Measurements from ENCODE around the gene ITK. TPM values are rescaled to one million over a fixed set of nuclear protein-coding genes. Genes with fewer than 3 reads are reported as not detected.

Gene ITK
- total RNA-seq, 4 donors from 2014 or later: 0.78 to 5.2 (median 2.1) TPM

DNA sequence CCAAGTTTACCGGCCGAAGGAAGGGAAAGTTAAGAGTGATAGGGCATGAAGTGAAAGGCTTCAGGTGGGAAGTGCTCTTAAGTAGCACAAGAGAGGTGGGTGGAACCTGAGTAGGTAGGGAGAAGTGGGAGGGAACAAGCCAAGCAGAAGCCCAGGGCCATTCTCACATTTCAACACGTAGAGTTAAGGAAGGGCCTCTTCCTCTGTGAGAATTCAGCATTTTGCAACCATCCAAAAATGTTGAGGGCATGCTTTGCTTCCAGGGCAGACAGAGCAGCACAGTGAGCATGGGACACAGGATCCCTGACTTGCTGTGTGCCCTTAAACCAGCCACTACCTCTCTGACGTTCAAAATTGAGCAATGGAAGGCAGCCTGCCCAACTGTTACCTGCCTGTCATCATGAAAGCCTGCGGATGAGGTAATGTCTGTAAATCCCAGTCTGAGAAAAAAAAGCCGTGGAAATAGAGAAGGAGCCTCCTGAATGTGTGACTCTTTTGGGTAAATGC lies 88.6 kb downstream of the ITK start:
- H3K4me3 ChIP-seq (ENCODE audit: low read depth, poor library complexity, severe bottlenecking): no peak overlapping the region
- no peak for TF ChIP-seq POLR2A (IDR thresholded peaks at IDR 0.05)
- TF ChIP-seq, protein P1, sequence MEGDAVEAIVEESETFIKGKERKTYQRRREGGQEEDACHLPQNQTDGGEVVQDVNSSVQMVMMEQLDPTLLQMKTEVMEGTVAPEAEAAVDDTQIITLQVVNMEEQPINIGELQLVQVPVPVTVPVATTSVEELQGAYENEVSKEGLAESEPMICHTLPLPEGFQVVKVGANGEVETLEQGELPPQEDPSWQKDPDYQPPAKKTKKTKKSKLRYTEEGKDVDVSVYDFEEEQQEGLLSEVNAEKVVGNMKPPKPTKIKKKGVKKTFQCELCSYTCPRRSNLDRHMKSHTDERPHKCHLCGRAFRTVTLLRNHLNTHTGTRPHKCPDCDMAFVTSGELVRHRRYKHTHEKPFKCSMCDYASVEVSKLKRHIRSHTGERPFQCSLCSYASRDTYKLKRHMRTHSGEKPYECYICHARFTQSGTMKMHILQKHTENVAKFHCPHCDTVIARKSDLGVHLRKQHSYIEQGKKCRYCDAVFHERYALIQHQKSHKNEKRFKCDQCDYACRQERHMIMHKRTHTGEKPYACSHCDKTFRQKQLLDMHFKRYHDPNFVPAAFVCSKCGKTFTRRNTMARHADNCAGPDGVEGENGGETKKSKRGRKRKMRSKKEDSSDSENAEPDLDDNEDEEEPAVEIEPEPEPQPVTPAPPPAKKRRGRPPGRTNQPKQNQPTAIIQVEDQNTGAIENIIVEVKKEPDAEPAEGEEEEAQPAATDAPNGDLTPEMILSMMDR (IDR thresholded peaks at IDR 0.05): no peak
- intact Hi-C loops (cut with DNase I; ENCODE audit: low total_unique reads): no loop called here
- 60 to 65% methylated on average over 6 of the region's 6 CpGs for WGBS, 2 donors
- DNase-seq (ENCODE audit: low spot score in 2 of 2): no peak

DNA sequence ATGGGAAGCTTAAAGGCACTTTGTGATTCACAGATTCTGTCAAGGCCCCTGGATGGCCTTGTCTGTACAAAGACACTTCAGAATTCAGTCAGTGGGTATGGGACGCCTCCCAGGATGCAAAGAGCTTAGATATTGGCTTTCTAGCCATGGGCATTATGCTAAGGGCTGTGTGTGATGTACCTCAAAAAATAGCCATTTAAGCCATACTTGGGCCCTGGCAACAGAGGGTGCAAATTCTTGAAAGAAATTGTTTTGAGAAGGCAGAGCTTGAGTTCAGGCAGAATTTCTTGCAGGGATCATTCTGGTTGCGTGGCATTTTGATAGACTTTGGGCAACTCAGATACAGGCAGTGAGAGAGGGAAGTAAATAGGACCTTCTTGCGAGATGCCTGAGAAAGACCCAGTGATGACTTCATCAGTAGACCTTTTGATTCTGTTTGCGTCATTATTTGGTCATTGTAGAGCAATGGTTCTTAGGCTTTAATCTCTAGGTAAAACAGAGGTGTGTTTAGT lies 89.2 kb downstream of the ITK start:
- 89 to 91% methylated on average over 4 of the region's 4 CpGs for WGBS, 2 donors
- no peak for DNase-seq (ENCODE audit: low spot score in 2 of 2)
- intact Hi-C loops (cut with DNase I; ENCODE audit: low total_unique reads): no loop called here
- H3K4me3 ChIP-seq (ENCODE audit: low read depth, poor library complexity, severe bottlenecking): no peak overlapping the region
- TF ChIP-seq, protein P1 (IDR thresholded peaks at IDR 0.05): no peak
- no peak for TF ChIP-seq POLR2A (IDR thresholded peaks at IDR 0.05)

DNA sequence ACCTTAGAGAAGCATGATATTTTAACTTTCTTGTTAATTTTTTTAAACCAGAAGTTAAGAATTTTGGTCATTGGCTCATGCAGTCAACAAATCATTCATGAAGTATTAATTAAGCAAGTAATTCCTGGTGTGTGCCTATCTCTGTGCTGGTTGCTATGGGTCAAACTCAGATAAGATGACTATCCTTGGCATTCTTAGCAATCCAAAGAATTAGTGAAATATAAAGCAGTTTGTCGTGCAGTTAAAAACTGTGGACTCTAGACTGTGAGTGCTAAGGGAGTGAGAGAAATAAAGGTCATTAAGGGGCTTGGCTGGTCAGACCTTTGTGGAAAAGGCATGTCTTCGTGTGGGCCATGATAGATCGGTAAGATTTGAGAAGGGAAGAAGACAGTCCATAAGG lies 90.1 kb downstream of the ITK start:
- no peak overlapping the region for H3K4me3 ChIP-seq (ENCODE audit: low read depth, poor library complexity, severe bottlenecking)
- intact Hi-C loops (cut with DNase I; ENCODE audit: low total_unique reads): no loop called here
- no peak for DNase-seq (ENCODE audit: low spot score in 2 of 2)
- TF ChIP-seq POLR2A (IDR thresholded peaks at IDR 0.05): no peak
- TF ChIP-seq, protein P1 (IDR thresholded peaks at IDR 0.05): no peak
- 77 to 83% methylated on average over 3 of the region's 3 CpGs for WGBS, 2 donors

DNA sequence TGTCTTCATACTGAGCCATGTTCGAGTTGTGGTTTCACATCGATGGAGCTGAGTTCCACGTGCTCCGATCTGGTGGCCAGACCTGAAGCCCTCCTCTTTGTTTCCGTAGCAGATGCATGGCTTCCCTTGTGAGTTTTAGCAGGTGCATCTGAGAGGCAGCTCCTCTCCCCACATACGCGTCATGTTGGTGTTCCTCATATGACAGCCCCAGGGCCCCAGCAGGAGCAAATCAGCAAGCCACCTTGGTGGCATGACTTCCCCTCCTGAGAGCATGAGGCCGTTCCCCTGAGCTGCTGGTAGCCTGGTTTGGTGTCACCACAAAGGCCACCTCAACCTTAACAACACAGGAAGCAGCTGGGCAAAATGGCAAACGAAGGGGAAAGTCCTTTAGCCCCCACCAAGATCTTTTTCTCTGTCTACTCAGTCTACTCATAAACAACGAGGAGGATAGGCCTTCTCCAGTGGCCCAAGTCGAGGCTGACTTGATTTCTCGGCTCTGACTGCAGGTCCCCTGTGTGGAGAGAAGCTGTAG lies 91.2 kb downstream of the ITK start:
- intact Hi-C loops (cut with DNase I; ENCODE audit: low total_unique reads): no loop called here
- TF ChIP-seq, protein P1 (IDR thresholded peaks at IDR 0.05): no peak
- TF ChIP-seq POLR2A (IDR thresholded peaks at IDR 0.05): no peak
- H3K4me3 ChIP-seq (ENCODE audit: low read depth, poor library complexity, severe bottlenecking): no peak overlapping the region
- no peak for DNase-seq (ENCODE audit: low spot score in 2 of 2)
- WGBS, 2 donors: 85 to 86% methylated on average over 12 of the region's 12 CpGs

DNA sequence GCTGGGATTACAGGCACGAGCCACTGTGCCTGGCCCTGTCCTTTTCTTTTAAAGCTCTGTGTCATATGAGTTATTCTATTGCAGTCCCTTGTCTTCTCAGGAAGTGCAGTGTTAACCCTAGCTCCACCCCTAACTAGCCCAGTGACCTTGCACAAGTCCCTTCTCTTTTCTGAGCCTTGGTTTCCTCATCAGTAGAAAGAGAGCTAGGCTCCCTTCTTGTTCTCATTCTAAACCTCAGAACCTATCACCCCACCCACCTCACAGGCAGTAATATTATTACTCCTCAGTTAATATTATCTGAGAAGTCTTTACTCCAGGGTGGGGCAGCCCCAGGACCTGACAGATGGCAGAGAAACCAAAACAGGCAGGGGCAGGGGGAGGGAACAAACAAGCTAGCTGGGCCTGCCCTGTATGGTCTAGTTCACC lies 92.5 kb downstream of the ITK start:
- intact Hi-C loops (cut with DNase I; ENCODE audit: low total_unique reads): no loop called here
- 63 to 79% methylated on average over 1 of the region's 1 CpG for WGBS, 2 donors
- TF ChIP-seq, protein P1 (IDR thresholded peaks at IDR 0.05): no peak
- TF ChIP-seq POLR2A (IDR thresholded peaks at IDR 0.05): no peak

DNA sequence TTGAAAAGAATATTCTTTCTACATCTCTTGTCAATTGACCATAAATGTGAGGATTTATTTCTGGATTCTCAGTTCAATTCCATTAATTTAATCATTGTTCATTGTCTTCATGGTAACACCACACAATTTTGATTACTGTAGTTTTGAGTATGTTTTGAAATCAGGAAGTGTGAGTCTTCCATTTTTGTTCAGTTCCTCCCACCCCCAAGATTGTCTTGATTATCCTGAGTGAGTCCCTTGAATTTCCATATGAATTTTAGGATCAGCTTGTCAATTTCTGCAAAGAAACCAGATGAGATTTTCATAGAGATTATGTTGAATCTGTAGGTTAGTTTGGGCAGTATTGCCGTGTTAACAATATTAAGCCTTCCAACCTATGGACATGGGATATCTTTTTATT lies 94.8 kb downstream of the ITK start:
- TF ChIP-seq, protein P1 (IDR thresholded peaks at IDR 0.05): no peak
- no peak for TF ChIP-seq POLR2A (IDR thresholded peaks at IDR 0.05)
- intact Hi-C loops (cut with DNase I; ENCODE audit: low total_unique reads): no loop called here
- no peak for DNase-seq (ENCODE audit: low spot score in 2 of 2)
- no peak overlapping the region for H3K4me3 ChIP-seq (ENCODE audit: low read depth, poor library complexity, severe bottlenecking)
- 92 to 96% methylated on average over 1 of the region's 1 CpG for WGBS, 2 donors

More for the DNA sequence above, 92.5 kb downstream of the ITK start:
- DNase-seq (ENCODE audit: low spot score in 2 of 2): no peak
- H3K4me3 ChIP-seq (ENCODE audit: low read depth, poor library complexity, severe bottlenecking): no peak overlapping the region
